RPMI8226 (cell line): ENCODE measurements around the gene FBXW4.

ENCODE experiments used
- DNase-seq: peaks from one replicate; pipeline ENCODE4 v3.0.0-alpha.2; 2015

The FBXW4 gene

DNA sequence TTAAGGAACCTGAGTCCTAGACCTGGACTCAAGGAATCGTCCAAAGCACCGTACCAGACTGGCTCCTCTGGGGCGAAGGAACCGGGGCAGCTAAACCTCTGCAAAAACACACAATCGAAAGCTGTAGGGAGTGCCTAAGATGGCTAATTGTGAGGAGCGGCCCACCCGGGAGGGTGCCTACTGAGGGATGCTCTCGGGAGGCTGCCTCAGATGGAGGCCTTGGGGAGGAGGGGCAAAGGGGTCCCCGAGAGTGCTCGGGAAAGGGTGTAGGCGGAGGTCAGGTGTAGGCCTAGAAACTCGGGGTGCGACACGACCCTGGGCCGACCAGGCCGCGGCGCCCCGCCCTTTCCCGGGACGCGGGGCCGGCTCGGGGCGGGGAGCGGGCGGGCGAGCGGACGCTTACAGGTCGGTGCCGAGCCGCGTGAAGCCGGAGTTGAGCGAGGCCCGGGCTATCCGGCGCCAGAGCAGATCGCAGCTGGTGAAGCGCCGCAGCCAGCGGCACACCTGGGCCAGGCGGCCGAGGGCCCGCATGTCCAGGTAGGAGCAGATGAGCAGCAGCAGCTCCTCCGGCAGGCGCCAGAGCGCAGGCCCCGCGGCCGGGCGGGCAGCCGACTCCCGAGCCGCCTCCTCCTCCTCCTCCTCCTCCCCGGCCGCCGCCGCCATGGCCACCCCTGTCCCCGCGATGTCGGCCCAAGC, 844 bp downstream of the FBXW4 start:
- DNase-seq: peak; percentile 56

DNA sequence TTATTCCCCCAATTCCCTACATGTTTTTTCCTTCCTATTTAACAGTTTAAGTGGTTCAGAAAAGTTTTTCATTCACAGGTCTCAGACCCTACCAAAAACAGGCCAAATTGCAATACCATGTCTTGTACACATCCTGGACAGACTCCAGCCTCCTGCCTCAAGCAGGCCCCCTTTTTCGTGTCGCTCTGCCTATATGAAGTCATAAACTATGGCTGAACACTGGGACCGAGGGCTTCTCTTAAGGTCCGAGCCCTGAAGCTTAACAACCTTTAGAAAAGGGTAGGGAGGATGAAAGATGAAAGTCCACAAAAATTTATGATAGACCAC, 1.4 kb downstream of the FBXW4 start:
- DNase-seq: peak; percentile 42

DNA sequence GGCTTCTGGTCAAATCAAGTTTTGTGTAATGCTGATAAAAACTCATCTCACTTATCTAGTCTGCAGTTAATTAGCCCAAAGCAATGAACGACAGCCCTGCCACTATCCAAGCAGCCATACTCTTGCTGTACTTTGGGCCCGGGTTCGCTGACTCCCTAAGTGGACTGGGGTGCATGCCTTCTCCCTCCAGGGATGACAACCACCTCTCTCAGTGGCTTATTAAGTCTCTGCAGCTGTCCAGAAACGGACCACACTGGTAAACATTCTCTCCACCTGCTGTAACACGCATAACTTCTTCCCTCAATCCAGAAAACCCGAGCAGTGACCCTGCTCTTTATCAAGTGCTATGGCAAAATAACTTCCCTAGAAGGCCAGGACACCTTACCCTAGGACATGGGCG, 3.9 kb downstream of the FBXW4 start:
- no peak for DNase-seq

DNA sequence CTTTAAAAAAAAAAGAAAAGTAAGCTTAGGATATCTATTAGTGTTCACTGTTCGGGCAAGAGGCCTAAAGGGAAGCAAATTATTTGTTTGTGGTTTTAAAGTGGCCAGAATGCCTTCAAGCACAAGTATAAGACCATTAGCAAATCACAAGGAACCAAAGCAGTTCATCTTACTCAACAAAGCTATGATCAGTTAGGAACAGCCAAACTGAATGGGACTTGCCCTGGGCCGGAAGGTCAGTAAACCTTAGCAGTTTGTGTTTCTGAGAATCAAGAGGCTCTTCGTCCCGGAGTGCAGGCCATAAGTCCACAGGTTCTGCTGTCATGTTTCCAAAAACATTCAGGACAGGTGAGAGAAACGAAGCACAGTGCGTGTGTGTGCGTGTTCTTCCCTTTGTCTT, 4.5 kb downstream of the FBXW4 start:
- DNase-seq: no peak

DNA sequence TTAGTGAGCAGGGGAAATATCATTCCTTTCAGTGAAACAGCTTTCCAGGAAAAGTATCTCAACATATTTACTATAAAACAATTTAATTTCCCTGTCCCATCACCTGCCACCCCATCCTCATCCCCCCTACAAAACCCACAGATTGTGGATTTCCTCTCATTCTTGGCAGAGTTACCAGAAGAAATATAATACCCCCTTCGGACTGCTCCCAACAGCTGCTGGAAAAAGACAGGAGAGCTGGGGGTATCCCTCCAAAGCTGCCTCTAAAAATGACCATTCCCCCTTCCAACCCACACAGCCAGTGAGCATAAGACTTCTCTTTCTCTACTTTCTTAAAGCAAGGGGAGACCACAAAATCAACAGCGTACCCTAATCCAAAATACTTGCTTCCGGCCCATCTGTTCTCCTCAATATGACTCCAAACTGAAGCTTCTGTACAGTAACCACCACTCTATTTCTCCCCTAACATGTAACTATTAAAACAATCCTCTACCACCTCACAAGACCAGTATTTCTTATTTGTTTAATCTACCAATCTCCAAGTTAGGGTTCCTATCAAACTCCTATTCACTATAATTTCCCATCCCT, 7.8 kb downstream of the FBXW4 start:
- no peak for DNase-seq

DNA sequence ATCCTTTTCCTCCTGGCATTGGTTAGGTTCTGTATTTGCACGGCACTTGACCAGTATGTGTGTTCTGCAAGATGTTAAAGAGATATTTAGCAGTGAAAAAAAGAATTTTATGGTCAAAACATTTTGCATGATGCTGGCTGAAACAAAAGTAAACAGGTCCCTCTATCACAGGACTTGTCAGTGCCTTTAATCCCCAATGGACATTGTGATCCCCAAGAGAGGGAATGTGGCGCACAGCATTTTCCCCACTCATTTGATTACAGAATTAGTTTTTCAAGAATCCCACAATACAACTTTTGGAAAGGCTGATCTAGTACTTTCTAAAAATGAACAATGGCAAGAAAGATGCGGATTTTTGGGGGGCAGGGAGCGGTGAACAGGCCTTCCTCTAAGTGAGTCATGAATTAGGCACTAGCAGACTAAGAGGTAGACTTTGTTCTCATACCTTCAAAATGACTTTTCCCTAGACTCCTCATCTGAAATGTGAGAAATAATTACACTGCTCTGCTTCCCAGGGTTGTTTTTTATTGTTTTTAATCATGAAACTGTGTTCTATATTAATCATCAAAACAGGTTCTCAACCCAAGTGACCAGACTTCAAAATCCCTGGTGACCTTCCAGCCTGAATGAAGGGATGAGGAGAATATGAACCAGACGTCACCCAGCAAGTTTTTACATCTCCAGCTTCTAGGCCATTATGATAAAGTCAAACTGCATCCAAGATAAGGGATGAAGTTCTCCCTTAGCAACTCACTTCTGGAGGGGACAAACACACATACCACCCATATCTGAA, 8.6 kb downstream of the FBXW4 start:
- no peak for DNase-seq

DNA sequence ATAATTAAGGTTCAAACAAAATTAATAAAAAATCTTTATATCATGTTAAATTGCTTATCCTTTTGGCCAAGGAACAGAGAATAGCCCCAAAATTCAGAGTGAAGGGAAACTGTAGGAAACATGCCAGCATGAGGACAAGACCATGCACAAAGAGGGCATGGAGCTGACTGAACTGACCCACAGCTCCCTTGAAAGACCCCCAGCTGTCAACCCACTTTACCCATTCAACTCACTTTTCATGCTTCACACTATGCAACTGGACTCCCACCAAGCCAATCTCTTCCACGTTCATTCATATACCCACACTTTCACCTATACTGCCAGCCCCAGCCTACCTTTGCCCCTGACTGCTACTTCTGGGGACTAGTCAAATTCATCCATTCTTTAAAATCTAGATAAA, 10.2 kb downstream of the FBXW4 start:
- no peak for DNase-seq

DNA sequence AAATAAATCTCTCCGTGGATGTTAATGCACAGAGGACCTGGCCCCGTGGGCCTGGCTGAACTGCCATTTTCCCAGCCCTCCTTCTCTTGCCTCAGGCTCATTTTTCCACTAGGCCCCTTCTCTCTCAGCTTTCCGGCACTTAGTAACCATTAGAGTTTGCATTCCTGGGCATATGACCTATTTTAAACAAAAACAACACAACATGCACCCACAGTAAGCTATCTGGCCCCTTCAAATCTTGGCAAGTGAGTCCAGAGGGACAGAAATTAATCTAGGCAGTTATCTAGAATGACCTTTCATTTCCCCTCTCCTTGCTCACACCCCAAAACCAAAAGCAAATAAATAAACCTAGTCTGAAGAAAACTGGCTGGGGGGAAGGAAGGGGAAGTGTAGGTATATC, 11.7 kb downstream of the FBXW4 start:
- no peak for DNase-seq

DNA sequence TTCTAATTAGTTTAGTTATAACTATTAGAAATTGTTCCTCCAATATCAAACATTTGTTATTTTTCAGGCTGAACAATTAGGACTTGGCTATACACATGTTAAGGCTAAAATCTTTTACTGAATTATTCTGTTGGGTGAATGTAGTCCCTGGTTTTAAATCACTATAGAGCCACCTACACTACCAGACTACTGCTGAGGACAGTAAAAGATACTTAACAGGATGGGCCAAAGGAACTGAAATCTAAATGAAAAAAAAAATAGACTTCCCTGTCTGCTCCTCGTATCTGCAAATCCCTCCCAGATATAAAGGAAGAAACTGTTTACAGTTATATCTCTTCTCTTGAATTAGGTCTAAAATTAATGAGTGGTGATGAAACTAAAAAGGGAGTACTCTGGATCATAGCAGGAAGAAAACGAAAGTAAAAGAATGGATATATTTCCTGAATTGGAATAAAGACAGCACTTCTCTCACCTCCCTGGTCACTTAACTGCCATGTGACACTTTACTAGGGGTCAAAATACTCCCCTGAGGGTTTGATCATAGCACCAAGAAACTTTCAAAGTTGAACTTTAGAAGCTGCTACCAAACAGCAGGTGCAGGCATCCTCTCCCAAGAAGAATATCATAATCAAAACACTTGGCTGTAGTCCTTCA, 12.7 kb downstream of the FBXW4 start:
- DNase-seq: peak; percentile 16

DNA sequence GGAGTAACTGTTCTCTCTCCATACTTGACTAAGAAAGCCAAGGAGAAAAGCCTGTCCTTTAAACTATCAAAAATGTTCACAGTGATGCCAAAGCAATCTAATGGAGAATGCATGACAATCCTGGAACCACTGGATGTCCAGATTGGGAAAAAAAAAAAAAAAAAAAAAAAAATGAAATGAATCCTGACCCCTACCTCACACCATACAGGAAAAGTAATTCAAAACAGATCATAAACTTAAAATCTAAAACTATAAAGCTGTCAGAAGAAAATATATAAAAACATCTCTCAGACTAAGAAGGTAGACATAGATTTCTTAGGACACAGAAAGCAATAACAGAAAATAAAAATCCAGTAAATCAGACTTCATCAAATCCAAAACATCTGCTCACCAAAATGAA, 18.4 kb downstream of the FBXW4 start:
- no peak for DNase-seq

DNA sequence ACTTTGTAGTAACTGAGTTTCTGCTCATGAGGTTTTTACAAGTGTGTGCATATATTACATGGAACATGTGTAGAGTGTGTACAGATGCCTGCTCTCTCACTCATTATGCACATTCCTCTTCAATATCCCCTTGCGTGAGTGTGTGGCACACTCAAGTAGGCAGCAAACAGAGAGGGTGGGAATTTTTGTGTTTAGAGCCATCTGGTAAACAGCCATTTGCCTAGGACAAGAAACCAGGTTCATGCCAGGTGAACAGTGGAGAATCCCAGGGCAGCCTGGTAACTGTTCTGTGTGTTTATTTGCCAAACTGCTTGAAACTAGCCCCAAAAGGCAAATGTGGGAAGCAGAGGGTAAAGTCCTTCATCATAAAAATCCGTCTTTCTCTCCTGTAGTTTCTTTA, 19.9 kb downstream of the FBXW4 start:
- DNase-seq: no peak

DNA sequence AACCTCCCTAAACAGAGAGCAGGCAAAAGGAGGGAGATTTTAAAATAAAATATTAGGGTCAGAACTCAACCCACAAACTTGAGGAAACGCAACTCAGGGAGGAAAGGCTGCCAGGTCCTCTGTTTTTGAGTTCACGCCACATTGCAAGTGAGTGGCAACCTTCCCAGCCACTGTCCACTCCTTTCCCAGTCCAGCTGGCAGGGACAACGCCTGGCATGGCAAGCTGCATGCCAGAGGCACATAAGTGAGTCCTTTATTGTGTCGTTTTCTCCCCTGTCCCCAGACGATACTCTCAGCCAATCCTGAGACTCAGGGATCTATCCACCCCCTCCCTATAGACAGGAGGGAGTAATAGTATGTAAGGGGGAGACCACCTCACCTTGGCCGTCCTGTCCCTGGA, 22.4 kb downstream of the FBXW4 start:
- no peak for DNase-seq

DNA sequence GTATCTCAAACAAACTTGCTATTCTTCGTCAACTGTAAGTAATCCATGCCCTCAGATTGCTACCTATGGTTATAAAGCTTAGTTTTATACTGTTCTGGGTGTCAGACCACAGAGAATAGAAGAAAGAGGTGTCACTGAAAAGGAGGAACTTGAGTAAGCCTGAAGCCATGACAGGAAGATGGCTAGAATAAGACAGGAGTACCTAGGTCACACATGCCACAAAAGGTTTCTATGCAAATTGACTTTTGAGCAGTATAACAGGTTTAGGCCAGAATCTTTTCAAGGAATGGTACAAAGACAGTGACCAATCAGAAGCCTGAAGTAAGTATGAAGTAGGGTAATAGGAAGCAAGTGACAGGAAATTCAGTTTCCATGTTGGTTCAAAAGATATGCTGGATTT, 23.5 kb downstream of the FBXW4 start:
- DNase-seq: no peak

DNA sequence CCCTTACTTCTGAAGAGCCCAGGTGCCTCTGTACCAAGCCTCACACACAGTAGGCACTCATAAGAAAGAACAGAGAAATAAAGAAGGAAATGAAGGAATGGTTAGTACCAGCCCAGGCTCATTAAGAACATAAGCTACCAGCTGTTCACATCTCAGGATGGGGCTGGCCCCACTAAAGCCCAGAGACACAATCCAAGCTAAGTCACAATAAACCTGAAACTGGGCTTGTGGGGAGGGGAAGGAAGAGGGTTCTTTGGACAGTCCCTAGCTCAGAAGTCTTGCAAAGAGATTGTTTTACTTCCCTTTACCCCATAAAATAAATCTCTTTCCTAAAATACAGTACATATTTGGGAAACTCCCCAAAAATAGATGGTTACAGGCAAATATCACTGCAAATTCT, 24.3 kb downstream of the FBXW4 start:
- DNase-seq: no peak

DNA sequence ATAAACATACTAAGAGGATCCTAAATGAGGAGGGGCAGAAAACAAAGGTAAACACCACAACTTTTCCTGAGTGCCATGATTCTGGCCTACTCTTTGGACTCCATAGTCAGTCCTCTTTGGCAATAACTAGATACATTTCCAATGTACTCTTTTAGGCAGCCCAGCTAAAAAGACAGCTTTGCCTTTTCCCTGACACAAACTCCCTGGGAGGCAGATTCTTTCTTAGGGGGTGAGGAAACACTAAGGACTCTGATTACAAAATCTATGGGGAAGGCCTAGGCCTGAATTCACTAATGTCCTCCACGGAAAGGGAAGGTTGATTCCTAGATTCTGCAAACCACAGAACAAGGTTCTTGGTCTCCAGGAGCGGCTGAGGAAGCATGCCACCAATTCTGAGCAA, 25.8 kb downstream of the FBXW4 start:
- no peak for DNase-seq

DNA sequence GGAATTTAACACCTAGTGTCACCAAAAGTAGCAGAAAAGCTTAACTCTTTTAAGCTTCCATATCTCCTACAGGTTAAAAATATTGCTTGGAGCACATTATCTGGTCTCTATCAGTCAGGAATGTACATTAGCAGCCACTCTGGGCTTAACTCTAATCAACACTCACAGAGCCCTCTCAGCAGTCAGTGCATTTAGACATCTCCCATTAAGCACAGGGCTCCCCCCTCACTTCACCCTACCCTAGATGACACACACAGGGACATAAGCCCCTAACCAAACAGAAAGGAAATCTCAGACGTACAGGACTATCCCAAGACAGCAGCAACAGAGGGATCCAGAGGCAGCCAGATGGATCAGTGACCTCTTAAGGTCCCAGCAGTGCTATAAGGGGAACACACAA, 26.4 kb downstream of the FBXW4 start:
- no peak for DNase-seq

DNA sequence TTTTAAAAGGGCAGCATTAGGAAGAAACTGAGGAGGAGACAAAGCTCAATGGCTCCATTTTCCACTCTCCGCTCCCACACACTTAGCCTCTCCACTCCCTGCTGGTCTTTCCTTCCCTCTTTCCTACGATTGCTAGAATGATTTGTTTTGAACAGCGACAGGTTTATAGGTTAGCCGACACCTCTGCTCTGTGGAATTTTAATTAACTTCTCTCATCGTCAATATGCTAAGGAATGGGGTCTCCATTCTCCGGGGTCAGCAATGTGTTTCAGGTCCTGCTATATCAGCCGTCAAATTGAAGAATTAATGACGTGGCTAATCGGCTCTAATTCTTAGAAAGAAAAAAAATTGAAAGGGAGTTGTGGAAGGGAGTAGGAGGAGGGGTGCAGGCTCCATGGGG, 28.9 kb downstream of the FBXW4 start:
- no peak for DNase-seq

DNA sequence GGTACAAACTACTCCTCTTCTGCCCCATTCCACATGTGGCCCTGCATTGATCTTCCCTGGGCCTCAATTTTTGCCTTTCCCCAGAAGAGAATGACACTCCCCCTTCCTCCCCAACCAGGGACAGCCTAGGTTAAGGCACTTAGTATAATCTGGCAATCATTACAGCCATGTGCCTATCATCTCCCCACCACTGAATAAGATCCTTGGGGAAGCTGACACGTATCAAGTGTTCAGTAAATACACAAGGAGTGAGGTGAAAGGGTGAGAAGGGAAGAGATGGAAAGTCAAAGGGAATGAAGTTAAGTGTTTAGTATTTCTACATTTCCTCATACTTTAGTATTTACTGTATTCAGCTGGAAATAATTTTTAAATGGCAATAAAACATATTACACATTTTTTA, 31.9 kb downstream of the FBXW4 start:
- DNase-seq: no peak

DNA sequence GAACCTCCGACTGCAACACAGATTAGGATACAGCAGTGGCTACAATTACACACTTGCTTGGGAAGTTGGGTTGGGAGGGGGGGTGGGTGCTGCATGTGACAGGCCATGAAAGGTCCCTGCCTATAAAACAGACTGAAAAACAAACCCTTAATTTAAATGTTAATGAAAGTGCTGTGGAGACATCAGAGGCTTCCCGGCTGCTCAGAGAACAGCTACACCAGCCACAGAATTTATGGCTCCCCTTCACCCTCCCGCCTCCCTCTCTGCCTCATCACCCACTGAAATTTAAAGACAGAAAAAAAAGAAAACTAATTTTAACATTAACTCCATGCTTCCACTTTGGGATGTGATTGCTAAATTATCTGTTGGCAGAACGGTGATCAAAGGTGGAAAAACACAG, 34.7 kb downstream of the FBXW4 start:
- no peak for DNase-seq

DNA sequence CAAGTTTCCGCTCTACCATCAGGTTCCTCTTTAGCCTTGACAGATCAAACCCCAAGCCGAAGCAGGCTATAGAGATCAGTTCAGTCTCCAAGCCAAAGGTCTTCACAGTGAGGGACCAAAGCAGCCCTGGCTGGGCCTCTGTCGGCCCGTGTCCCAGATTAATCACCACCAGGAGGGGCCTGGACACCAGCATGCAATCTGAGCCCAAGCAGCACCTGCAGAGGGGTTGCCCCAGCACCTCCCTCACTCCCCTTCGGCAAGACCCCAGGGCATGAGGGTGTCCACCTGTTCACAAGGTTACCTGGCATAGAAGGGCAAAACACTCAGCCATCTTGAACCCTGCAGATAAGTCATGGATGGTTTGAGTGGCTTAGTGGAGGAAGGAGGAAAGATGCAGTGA, 36.0 kb downstream of the FBXW4 start:
- DNase-seq: no peak

DNA sequence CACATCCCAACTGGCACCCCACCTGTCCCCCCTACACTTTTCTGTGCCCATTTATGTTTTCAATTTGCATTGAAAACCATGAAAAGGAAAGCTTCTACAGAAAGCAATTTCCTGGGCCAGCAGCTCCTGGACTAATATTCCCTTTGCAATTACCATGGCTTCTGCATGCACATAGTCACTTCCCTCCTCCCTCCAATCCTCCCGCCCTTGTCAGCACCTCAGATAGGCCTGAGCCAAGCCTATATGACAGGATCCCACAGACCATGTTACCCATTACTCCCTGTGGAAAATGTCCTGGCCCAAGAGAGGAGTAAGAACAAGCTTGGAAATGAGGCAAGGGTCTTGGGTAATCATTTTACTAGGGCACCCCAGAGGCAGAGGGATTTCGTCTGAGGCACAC, 38.1 kb downstream of the FBXW4 start:
- DNase-seq: no peak

DNA sequence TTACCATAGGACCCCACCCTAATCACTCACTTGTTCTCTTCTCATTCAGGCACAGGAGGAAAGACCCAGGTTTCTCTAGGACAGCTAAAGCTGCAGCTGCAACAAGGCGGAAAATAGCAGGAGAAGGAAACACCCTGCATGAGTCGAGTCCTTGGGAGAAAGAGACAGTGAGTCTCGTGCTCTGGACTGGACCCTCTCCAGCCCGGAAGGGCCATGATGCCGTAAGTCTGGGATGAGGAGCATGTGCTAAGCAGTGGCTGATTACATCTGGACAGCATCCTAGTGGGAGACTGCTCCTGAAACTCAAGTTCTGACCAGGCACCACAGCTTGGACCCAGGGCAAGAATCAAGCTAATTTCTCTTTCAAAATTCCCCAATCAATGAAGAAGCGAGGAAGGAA, 39.4 kb downstream of the FBXW4 start:
- DNase-seq: no peak

DNA sequence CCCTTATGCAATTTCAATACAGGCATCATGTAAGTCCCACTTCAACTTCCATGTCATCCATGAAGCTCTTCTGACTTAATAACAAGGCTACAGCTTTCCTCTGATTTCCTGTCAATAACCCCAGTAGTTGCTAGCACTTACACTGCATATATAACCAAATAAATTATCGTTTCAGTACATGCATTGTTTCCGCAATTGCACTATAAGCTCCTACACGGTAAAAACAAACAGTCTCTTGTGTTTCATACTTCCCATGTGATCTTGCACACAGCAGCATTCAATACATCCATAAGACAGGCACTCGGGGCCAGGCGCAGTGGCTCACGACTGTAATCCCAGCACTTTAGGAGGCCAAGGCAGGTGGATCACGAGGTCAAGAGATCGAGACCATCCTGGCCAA, 41.4 kb downstream of the FBXW4 start:
- DNase-seq: no peak

DNA sequence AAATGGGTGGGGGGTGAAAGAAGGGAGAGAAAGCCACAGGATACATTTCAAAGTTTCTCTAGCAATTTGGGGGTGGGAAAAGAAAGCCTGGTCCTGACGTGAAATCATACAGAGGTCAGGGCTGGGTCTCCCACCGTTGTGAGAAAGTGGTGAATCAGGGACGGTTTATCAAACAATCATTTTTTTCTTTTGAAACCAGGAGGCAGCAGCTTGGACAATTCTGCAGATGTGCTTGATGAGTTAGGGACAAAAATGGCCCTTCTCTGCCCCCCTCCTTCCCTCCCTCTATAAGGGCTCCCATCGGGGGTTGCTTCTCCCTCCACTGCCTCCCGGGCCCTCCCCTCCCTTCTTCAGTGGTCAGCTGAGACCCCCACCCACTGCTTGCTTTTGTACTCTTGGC, 43.6 kb downstream of the FBXW4 start:
- DNase-seq: no peak
